NCI-H69 (cell line): ENCODE data around the gene CAMTA1.

ENCODE experiments used
- DNase-seq: peaks from one replicate; lab custom pipeline; 2025; lab: John Stamatoyannopoulos, UW

CAMTA1 gene

DNA sequence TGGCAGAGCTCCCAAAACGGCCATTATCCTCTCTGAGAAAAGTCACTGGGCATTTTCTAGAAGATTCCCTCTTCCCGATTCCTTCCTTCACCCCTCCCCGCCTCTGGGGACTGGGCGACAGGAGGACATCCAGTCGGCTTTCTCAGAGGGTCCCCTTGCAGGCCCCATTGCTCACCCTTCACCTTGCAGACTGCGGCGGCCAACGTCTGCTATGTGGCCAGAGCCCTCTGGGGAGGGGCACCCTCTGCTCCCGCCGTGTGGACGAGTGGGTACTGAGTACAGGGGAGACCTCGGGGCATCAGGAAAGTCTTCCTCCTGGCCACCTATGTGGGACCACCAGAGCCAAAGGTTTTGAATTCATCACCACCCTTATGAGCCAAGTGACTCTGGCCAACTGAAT is 692.3 kb downstream of the CAMTA1 start:
- no peak for DNase-seq

DNA sequence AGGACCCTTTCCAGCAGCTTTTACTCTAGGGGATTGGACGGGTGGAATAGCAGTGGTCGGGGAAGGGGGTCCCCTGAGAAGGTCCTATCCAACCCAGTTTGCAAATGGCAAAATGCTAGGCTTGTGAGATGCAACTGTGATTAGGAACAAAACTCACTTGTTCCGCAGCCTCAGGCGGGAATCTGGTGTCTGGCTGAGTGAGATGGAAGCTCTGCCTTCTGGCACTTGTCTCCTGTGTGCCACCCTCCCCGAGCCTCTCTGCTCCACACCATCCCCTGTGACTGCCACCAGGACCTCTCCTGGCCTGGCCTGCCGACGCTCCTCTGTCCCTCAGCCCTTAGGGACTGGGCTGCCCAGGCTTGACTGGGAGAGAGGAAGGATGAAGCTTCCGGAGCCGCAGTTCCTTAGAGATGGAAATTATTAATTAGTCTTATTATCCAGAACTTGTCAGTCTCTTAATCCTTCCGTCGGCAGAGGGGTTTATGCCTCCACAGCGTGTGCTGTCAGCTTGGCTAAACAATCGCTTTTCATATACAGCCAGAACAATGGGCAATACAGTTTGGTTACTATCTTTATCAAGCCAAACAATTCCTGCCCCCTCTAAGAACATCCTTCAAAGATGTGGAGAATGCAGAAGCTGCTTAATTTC is 693.0 kb downstream of the CAMTA1 start:
- DNase-seq: no peak

- peak; percentile 81 for DNase-seq
Measured at GRCh38 chr1:7478809-7479499, 693.7 kb downstream of the CAMTA1 start.

DNA sequence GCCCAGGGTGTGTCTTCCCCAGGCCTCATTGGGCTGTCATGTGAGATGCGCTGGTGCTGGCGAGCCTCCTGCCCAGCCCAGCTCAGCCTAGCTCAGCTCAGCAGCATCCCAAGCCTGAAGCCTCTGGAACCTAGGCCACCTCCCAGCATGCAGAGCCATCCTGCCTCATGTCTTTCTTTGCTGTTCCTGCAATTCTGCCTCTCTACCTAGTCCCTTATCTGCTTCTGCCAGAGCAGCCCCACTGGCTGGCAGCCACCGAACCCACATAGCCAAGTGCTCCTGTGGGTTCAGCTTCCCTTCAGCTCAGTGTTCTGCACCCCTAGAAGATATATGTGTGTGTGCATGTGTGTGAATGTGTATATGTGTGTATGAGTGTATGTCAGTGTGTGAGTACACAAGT is 694.3 kb downstream of the CAMTA1 start:
- peak; percentile 33 for DNase-seq

GRCh38 chr1:7481194-7481593 is 695.9 kb downstream of the CAMTA1 start:
- DNase-seq: no peak

DNA sequence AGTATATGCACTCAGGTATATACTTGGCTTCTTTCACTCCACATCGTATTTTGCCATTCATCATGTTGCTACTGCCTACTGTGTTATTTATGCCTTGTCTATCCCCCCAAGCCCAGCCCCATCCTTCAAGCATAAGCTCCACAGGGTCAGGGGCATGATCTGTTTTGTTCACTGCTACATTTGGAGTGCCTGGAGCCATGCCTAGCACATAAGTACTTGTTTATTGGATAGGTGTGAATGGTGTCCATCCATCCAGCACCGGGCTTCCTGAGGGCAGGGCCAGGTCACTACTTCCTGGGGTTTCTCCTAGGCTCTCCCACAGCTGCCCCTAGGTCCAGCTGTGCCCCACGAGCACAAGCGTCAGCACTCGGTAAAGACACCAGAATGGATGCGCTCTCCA is 696.8 kb downstream of the CAMTA1 start:
- DNase-seq: no peak

DNA sequence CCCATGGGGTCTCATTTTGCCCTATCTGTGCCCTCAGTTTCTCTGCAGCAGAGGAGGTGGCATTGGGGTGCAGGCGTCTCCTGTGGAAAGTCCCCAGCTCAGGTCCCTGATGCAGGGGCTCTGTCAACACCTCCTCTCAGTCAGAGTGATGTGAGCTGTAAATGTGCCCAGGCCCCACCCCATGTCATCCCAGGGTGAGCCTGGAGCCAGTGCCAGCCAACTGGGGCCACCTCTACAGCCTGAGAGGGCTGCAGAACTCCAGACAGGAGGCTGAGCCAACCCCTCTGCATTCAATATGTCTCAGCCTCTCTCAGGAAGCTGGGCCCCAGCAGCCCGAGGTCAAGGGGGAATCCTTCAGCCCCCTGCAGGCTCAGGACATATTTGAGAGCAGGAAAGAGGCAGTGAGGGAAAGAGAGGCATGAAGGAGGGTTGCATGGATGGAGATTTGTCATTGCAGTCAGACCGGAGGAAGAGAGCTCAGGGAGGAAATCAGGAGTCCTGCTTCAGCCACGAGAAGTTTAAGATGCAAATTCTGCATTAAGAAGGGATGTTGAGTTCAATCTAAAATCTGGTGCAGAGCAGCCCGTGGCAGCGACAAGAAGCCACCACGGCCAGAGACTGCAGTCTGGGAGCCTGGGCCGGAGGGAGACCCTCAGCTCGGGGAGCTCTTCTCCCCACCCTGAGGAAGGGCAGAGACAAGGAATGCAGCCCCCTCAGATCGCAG is 697.7 kb downstream of the CAMTA1 start:
- no peak for DNase-seq

- DNase-seq: no peak
Measured at GRCh38 chr1:7483634-7484383, 698.6 kb downstream of the CAMTA1 start.

GRCh38 chr1:7485086-7485780 is 700.0 kb downstream of the CAMTA1 start:
- DNase-seq: no peak

- DNase-seq: no peak
Measured at GRCh38 chr1:7485826-7486225, 700.6 kb downstream of the CAMTA1 start.

GRCh38 chr1:7487766-7488474 is 702.7 kb downstream of the CAMTA1 start:
- no peak for DNase-seq

DNA sequence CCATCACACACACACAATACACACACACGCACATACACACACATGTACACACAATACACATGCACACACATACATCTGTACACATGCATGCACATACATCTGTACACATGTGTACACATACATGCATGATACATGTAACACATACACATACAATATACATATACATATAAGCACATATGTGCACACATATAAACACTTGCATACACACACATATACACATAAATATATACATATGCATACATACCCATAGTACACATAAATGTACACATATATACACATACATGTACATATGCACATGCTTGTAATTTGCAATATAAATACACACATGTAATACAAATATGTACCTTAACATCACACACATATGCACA is 703.2 kb downstream of the CAMTA1 start:
- no peak for DNase-seq

DNA sequence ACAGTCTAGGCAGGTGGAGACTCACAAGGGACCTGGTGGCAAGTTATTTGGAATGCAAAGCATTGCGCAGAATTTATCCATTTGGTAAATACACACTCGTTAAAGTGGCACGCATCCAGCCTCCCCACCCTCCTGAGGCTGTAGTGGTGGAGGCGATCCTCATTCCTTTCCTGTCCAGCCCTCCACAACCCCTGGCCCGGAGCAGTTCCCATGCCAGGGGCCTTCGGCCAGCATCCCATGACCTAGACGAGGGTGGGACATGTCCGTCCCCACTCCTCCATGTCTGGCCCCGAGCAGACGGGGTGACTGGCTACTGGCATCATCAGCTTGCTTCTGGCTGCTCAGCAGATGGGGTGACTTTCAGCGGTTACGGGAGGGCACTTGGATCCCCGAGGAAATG is 704.3 kb downstream of the CAMTA1 start:
- no peak for DNase-seq

- no peak for DNase-seq
Measured at GRCh38 chr1:7490576-7490975, 705.3 kb downstream of the CAMTA1 start.

DNA sequence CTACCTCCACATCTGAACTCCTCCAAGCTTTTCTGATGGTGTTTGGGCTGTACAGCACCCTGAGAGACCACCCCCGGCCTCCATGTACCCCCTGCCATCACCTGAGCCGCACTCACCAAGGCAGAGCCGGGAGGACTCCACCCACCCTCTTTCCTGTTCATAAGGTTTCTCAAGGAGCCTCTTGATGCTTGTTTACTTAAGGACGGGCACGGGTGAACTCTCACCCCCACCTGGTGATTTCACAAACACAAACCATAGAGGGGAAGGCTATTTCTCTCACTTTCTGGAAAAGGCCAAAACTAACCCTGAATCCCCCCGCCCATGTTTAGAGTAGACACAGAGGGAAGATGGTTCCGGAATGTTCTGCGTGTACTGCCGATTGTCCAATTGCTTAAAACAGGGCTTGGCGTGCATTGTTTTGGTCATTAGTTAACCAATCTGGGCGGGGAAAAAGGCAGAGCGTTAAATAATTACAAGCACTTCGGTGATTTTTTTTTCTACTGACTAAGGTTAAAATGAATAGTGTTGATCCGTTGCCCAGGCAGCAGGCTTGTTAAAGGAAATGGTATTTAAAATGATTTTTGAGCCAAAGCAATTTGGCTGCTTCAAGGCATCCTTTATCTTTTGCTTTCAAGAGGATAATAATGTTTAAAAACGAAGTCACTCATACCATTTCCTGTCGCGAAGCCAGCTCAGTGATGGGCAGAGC is 706.0 kb downstream of the CAMTA1 start:
- peak; percentile 81 for DNase-seq

DNA sequence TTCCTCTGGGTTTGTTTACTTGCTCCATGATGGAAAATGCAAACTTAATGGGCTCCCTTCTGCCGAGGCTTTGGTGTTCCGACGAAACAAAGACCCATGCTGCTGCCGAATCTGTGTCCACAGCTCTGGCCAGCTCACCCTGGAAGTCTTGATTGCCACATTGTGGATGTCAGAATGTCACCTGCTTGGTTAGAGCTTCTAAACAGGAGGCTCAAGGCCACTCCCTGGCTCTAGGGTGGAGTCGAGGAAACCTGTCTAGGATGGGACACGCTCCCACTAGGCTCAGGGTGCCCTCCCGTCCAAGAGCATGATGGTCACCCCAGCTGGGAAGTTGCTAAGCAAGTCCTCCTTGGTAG is 706.5 kb downstream of the CAMTA1 start:
- no peak for DNase-seq

DNA sequence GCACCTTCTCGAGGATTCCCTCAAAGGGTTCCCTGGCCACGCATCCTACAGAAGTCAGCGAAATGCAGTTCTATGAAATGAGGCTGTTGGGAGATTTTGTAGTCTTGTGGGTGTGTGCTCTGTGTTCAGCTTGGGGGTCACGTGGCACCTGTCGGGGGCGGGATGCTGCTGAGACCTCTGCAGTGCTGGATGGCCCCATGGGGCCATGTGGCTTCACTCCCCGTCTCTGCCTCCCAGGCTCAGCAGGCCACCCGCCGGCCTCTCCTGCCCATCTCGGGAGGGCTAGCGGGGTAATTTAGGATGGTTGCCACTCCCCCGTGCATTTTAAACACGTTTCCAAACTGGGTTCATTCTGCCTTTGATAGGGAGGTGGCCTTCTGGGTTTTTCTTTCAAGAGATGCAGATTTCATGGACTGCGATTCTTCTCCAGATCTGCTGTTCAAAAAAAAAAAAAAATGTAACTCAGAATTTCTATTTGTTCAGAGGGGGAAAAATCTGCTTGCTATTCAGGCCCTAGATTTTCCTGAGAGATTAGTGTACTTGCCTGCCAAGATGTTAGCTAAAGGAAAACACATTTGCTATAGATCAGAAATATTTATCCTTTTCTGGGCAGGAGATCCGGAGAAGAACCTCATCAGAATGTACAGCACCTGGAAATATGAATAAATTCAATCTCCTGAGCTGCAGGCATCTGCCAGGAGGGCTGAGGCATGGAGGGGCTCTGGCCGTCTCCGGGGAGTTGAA is 708.6 kb downstream of the CAMTA1 start:
- DNase-seq: peak; percentile 70

DNA sequence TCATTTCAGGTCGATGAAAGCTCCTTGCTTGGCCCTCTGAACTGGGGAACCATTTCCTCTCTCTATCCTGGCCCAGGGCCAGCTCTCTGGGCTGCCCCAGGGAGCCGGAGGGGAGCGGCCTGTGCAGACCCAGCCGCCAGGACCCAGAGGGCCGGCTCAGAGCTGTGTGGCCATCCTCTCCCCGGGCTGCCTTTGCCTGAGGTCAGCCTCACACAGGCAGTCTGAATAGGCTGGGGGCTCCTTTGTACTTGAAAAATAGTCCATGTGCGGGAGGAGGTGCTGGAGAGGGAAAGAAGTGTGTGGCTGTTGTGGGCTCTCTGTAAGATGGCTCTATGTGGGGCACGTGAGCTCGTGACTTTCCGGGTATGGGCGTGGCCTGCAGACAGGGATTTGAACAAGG is 710.7 kb downstream of the CAMTA1 start:
- DNase-seq: peak; percentile 32

DNA sequence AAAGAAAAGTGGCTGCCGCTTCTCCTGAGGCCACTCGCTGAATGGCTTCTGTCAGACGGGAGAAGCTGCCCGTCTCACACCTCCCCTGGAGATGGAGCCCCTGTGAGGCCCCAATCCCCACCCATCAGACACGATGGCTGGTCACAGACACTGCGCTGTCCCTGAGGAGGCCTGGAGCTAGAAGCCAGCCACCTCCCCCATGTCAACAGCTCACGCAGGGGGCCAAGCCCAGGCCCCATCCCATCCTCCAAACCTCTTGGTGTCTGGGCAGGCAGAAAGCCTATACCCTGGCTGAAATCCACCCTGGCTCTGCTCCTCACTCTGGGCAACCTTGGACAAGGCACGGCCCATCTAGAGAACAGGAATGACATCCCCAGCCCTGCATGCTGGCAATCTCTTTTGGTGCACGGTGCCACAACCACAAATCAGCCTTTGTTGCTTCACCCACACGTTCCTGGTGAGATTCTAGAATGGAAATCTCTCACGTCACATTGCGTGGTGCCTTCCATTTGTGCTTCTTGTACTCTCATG is 711.9 kb downstream of the CAMTA1 start:
- no peak for DNase-seq
